Body of pancreas (tissue), 4 donors: ENCODE measurements around the gene PCA3. TPM values are rescaled to one million over a fixed set of nuclear protein-coding genes. Genes with fewer than 3 reads are reported as not detected.

Experiments used
- ATAC-seq: fragments of 150-250 bp; one replicate; pipeline ENCODE4 v1.9.1; 2016
- DNase-seq, 4 donors: peaks; one replicate each; pipeline ENCODE4 v3.0.0-alpha.2; 2019
- H3K27ac ChIP-seq, 4 donors: fragments of 200-600 bp; sonication (generic); 1 replicate in 3 of 4; 2 replicates in 1 of 4; pipeline versions ENCODE4 v1.5.1 to v1.6.1; 2016 to 2019; ENCODE audit warnings: mild to moderate bottlenecking in 1 of 4, mixed read lengths in 1 of 4, moderate library complexity in 1 of 4
- H3K27me3 ChIP-seq, 2 donors: fragments of 200-600 bp; sonication (generic); one replicate each; pipeline ENCODE4 v1.6.0; 2016; ENCODE audit warnings: mild to moderate bottlenecking in 1 of 2
- H3K36me3 ChIP-seq, 2 donors: fragments of 200-600 bp; sonication (generic); replicated peaks in 1 of 2; 2 replicates each; pipeline ENCODE4 v1.5.1; 2016; ENCODE audit warnings: low read depth in 2 of 2; ENCODE audit not compliant: insufficient read depth in 1 of 2
- H3K4me1 ChIP-seq: fragments of 200-600 bp; sonication (generic); one replicate; pipeline ENCODE4 v1.6.0; 2016
- H3K4me3 ChIP-seq, 2 donors: fragments of 200-600 bp; sonication (generic); 1 replicate in 1 of 2; 2 replicates in 1 of 2; pipeline ENCODE4 v1.5.1; 2016 to 2019
- H3K9me3 ChIP-seq, 3 donors: fragments of 200-600 bp; sonication (generic); 1 replicate in 2 of 3; 2 replicates in 1 of 3; pipeline ENCODE4 v1.5.1; 2016
- POLR2A ChIP-seq, 3 donors: fragments of 450-650 bp; IDR thresholded peaks; one replicate each; pipeline ENCODE4 v1.6.1; 2016; ENCODE audit warnings: antibody characterized with exemption in 3 of 3, mild to moderate bottlenecking in 2 of 3
- WGBS, 2 donors: methylation state at CpG; one replicate each; pipeline ENCODE4 v1.1.5; 2017; 5-methylcytosine and 5-hydroxymethylcytosine counted together
- intact Hi-C: fragments of 100-400 bp; cut with DNase I; formaldehyde crosslinking; loops from one replicate; pipeline ENCODE4 v1.15.1; 2023
- total RNA-seq, 2 donors: library from RNA; depleted of rRNA; stranded (reverse); fragments of >200 nt; gene quantifications; one replicate each; pipeline ENCODE4 v1.1.0, GENCODE V29; 2016
- TF ChIP-seq, protein P1 (sequence below), 7 experiments: fragments of 450-650 bp in 4 of 7; fragments of 200-600 bp in 3 of 7; sonication (generic) in 3 of 7; IDR thresholded peaks; one replicate each; pipeline ENCODE4 v1.5.1; 2016 to 2019; ENCODE audit warnings: antibody characterized with exemption in 7 of 7

Gene PCA3
- total RNA-seq, 2 donors from 2014 or later: not detected

DNA sequence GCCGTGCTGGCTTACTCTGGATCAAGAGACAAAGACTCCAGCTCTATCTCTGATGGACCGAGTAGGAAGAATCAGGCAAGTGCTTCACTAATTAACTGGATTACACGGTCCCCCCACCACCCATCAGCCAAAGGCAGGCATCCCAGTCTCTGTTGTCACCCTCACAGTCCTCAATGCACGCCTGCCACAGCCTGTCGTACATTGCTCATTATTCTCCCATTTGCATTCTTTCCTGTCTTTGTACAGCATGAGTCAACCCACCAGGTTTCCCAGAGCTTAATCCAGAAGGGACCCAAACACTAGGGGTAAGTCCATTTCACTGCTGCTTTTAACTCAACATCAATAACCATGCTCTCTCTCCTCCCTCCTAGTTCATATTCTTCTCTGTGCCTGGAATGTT is 44.4 kb downstream of the PCA3 start:
- H3K27ac ChIP-seq: no peak overlapping the region
- H3K4me1 ChIP-seq: no peaks in the 10 kb centered on the region
- no peak overlapping the region for H3K4me3 ChIP-seq
- TF ChIP-seq, protein P1, sequence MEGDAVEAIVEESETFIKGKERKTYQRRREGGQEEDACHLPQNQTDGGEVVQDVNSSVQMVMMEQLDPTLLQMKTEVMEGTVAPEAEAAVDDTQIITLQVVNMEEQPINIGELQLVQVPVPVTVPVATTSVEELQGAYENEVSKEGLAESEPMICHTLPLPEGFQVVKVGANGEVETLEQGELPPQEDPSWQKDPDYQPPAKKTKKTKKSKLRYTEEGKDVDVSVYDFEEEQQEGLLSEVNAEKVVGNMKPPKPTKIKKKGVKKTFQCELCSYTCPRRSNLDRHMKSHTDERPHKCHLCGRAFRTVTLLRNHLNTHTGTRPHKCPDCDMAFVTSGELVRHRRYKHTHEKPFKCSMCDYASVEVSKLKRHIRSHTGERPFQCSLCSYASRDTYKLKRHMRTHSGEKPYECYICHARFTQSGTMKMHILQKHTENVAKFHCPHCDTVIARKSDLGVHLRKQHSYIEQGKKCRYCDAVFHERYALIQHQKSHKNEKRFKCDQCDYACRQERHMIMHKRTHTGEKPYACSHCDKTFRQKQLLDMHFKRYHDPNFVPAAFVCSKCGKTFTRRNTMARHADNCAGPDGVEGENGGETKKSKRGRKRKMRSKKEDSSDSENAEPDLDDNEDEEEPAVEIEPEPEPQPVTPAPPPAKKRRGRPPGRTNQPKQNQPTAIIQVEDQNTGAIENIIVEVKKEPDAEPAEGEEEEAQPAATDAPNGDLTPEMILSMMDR (IDR thresholded peaks at IDR 0.05): no peak
- no peak for TF ChIP-seq POLR2A (IDR thresholded peaks at IDR 0.05)
- no peaks in the 10 kb centered on the region for H3K9me3 ChIP-seq
- H3K27me3 ChIP-seq: no peaks in the 10 kb centered on the region
- ATAC-seq (no peak), DNase-seq (no peak)
- 21 to 27% methylated on average over 5 of the region's 5 CpGs for WGBS, 2 donors
- intact Hi-C loops: loop anchor here (10.0 kb wide), 1 partner anchor 206 kb away; the partner anchor contains the start of gene FOXB2
- no peaks in the 10 kb centered on the region for H3K36me3 ChIP-seq

DNA sequence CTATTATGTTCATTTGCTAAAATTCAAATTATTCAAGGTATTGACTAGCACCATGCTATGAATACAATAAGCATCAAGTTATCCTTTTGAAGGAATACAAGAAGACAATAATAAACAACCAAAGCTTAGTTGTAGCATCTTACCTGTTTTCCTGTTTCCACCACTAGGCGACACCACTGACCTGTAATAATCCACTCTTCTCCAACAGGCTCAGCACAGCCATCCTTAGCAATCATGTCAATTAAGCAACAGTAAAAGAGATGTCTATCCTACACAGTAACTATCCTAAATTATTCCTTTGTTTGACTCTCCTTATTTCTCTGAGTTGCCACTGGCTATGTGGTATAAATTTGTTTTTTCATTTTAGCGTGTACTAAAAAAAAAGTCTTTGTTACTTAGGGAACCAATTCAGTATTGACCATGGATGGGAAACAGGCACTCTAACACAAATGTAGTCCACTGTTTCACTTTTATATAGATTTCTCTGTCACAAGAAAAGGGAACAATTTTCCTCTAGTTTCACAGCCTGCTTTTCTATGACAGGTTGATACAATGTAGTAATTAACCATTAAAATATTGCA is 46.2 kb downstream of the PCA3 start:
- H3K36me3 ChIP-seq: no peaks in the 10 kb centered on the region
- ATAC-seq: peak; percentile 64
- H3K4me3 ChIP-seq: no peak overlapping the region
- no peaks in the 10 kb centered on the region for H3K4me1 ChIP-seq
- no peaks in the 10 kb centered on the region for H3K9me3 ChIP-seq
- H3K27ac ChIP-seq: no peak overlapping the region
- no peaks in the 10 kb centered on the region for H3K27me3 ChIP-seq
- no peak for TF ChIP-seq POLR2A (IDR thresholded peaks at IDR 0.05)
- TF ChIP-seq, protein P1 (IDR thresholded peaks at IDR 0.05): peak; percentile 52 to 86 (median 79)
- intact Hi-C loops: no loop called here
- 11% methylated on average over 2 of the region's 2 CpGs for WGBS, 2 donors
- DNase-seq: peak; percentile 40 to 59 (median 48)

DNA sequence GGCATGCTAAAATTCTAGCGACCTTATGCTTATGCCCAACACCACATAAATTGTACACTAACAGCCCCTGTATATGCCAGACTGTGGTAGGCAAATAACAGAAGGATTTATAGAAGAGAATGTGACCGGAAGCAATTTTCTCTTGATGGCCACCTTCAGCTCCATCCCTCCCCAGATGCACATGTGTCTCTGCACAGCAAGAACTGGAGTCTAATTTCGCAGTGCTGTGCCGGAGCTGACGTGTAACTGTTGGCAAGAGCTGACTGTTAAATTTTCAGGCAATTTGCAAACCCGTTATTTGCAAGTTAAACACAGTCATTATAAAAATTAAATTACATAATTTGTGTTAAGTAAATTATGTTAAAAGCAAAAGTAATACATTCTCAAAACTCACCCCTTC is 48.4 kb downstream of the PCA3 start:
- intact Hi-C loops: loop anchor here (2.0 kb wide), 1 partner anchor 340 kb away; no protein-coding TSS in a partner anchor
- TF ChIP-seq POLR2A (IDR thresholded peaks at IDR 0.05): no peak
- TF ChIP-seq, protein P1 (IDR thresholded peaks at IDR 0.05): no peak
- Histone ChIP-seq H3K4me1 (no peaks in the 10 kb centered on the region), H3K27ac (no peak overlapping the region), H3K36me3 (no peaks in the 10 kb centered on the region), H3K9me3 (no peaks in the 10 kb centered on the region), H3K4me3 (no peak overlapping the region), H3K27me3 (no peaks in the 10 kb centered on the region)
- 63 to 71% methylated on average over 6 of the region's 6 CpGs for WGBS, 2 donors
- ATAC-seq (no peak), DNase-seq (no peak)

DNA sequence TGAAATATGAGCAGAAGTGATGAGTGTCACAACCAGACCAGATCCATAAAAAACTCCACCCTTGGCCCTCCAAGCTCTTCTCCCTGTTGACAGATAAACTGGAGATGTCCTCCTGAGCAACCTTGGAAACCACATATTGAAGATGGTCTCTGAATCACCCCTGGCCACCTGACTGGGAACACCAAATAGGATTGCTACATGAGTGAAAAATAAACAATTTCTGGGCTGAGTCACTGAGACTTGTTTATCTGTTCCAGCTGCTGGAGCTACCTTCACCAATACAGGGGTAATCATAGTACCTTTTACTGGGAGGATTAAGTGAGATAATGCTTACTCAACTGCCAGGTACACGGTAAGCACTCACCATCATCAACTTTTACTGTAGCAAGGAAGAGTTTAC is 53.3 kb downstream of the PCA3 start:
- H3K9me3 ChIP-seq: no peaks in the 10 kb centered on the region
- H3K27me3 ChIP-seq: no peaks in the 10 kb centered on the region
- ATAC-seq: no peak
- no peaks in the 10 kb centered on the region for H3K36me3 ChIP-seq
- no peak overlapping the region for H3K4me3 ChIP-seq
- WGBS, 2 donors: 82 to 88% methylated on average over 1 of the region's 1 CpG
- DNase-seq: no peak
- intact Hi-C loops: no loop called here
- no peak overlapping the region for H3K27ac ChIP-seq
- TF ChIP-seq, protein P1 (IDR thresholded peaks at IDR 0.05): no peak
- no peak for TF ChIP-seq POLR2A (IDR thresholded peaks at IDR 0.05)
- no peaks in the 10 kb centered on the region for H3K4me1 ChIP-seq

DNA sequence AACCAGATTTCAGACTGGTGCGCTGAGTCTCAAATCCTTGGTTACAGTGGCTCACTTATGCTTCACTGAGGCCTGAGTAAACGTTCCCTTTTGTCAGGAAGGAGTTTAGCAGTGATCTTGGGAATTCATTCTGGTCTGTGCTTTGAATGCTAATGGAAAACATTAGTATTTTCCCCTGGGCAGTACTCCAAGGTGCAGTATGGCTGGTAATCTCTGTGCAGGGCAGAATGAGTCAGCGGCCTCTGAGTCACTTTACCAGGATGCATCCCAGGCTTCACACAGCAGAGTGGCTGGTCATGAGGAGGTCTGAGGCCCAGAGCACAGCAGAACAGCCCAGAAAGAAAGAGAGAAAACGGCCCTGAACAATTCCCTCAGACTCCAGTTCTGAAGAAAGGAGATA is 54.0 kb downstream of the PCA3 start:
- Histone ChIP-seq H3K36me3 (no peaks in the 10 kb centered on the region), H3K27me3 (no peaks in the 10 kb centered on the region), H3K4me1 (no peaks in the 10 kb centered on the region), H3K9me3 (no peaks in the 10 kb centered on the region), H3K27ac (peak overlapping the region in 1 of 4 donors; percentile 10), H3K4me3 (no peak overlapping the region)
- TF ChIP-seq, protein P1 (IDR thresholded peaks at IDR 0.05): no peak
- no peak for TF ChIP-seq POLR2A (IDR thresholded peaks at IDR 0.05)
- intact Hi-C loops: no loop called here
- DNase-seq (peak; percentile 15 to 80 (median 54)), ATAC-seq (peak; percentile 50)
- WGBS, 2 donors: 48 to 49% methylated on average over 4 of the region's 4 CpGs
